GM12801 (cell line): ENCODE measurements around the gene MARCHF3.

ENCODE experiments used
- TF ChIP-seq, protein P1 (sequence below): IDR thresholded peaks from one replicate; pipeline ENCODE4 v1.5.1; 2011; ENCODE audit warnings: control low read depth; ENCODE audit not compliant: insufficient read length; ENCODE audit errors: extremely low read depth

The MARCHF3 gene

DNA sequence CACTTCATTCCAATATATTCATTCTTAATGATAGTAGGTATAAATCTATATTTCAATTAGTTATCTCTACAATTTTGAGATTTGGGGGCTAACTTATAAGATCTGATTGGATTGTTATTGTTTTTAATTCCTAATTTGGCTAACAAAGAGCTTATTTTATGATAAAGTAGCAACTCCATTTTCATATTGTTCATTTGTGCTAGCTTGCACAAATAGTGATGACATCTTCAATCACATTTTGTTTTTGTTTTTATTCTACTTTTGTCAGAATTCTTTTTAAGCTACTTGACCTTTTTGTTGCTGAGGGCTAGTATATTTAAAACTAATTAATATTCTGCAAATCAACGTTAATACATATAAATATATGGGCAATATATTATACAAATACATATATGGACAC lies 22.8 kb downstream of the MARCHF3 start:
- TF ChIP-seq, protein P1, sequence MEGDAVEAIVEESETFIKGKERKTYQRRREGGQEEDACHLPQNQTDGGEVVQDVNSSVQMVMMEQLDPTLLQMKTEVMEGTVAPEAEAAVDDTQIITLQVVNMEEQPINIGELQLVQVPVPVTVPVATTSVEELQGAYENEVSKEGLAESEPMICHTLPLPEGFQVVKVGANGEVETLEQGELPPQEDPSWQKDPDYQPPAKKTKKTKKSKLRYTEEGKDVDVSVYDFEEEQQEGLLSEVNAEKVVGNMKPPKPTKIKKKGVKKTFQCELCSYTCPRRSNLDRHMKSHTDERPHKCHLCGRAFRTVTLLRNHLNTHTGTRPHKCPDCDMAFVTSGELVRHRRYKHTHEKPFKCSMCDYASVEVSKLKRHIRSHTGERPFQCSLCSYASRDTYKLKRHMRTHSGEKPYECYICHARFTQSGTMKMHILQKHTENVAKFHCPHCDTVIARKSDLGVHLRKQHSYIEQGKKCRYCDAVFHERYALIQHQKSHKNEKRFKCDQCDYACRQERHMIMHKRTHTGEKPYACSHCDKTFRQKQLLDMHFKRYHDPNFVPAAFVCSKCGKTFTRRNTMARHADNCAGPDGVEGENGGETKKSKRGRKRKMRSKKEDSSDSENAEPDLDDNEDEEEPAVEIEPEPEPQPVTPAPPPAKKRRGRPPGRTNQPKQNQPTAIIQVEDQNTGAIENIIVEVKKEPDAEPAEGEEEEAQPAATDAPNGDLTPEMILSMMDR, result no peak

- TF ChIP-seq, protein P1, result no peak
Observed at GRCh38 chr5:127006744-127007143, 23.6 kb downstream of the MARCHF3 start.

GRCh38 chr5:127004721-127005120 lies 25.6 kb downstream of the MARCHF3 start:
- TF ChIP-seq, protein P1, result no peak

- TF ChIP-seq, protein P1, result no peak
Observed at GRCh38 chr5:127003798-127004495, 26.4 kb downstream of the MARCHF3 start.

GRCh38 chr5:127002390-127002789 lies 28.0 kb downstream of the MARCHF3 start:
- TF ChIP-seq, protein P1, result no peak

GRCh38 chr5:127001621-127002296 lies 28.6 kb downstream of the MARCHF3 start:
- TF ChIP-seq, protein P1, result no peak

- TF ChIP-seq, protein P1, result no peak
Observed at GRCh38 chr5:126998895-126999570, 31.3 kb downstream of the MARCHF3 start.
